ENCODE measurements around the gene BCAS3.

BCAS3 gene

GRCh38 chr17:61413661-61414126 is 736.0 kb downstream of the BCAS3 start:
- TF ChIP-seq ZFX (IDR thresholded peaks at IDR 0.05): no peak
- TF ChIP-seq, protein P1, sequence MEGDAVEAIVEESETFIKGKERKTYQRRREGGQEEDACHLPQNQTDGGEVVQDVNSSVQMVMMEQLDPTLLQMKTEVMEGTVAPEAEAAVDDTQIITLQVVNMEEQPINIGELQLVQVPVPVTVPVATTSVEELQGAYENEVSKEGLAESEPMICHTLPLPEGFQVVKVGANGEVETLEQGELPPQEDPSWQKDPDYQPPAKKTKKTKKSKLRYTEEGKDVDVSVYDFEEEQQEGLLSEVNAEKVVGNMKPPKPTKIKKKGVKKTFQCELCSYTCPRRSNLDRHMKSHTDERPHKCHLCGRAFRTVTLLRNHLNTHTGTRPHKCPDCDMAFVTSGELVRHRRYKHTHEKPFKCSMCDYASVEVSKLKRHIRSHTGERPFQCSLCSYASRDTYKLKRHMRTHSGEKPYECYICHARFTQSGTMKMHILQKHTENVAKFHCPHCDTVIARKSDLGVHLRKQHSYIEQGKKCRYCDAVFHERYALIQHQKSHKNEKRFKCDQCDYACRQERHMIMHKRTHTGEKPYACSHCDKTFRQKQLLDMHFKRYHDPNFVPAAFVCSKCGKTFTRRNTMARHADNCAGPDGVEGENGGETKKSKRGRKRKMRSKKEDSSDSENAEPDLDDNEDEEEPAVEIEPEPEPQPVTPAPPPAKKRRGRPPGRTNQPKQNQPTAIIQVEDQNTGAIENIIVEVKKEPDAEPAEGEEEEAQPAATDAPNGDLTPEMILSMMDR (conservative IDR thresholded peaks at IDR 0.05): no peak
- no peak overlapping the region for H3K27ac ChIP-seq

DNA sequence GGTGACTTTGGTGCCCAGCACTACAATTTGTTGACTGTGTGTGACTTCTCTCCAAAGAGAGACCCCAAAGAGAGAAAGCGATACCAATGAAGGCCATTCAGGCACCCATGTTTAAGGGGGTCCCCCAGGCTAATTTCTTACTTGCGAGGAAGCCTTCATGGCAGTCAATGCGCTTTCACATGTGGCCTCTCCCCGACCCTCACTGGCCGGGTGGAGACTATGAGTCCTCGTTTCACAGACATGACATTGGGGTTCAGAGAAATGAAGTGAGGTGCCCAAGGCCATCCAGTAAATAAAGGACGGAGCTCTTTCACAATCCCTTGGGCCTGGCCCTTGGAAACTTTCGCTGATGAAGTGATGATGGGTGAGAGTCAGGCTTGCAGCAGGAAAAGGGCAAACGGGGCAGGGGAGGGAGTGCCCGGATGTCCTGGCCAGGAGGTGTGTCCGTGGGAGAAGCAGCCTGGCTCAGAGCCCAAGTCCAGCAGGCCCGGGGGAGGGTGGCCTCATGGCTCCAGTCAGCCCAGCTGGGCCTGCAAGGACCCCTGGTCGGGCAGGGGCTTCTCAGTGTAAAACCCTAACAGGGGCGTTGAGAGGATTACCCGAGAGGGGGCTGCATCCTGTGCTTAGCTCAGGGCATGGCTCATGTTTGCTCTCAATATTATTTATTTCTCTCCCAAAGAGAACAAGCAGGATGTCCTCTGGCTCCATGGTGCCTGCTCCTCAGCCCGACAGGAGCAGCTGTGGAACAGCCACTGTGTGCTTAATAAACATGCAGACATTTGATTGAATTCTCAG is 736.7 kb downstream of the BCAS3 start:
- no peak overlapping the region for H3K27ac ChIP-seq
- no peak for TF ChIP-seq ZFX (IDR thresholded peaks at IDR 0.05)
- TF ChIP-seq, protein P1 (conservative IDR thresholded peaks at IDR 0.05): no peak

DNA sequence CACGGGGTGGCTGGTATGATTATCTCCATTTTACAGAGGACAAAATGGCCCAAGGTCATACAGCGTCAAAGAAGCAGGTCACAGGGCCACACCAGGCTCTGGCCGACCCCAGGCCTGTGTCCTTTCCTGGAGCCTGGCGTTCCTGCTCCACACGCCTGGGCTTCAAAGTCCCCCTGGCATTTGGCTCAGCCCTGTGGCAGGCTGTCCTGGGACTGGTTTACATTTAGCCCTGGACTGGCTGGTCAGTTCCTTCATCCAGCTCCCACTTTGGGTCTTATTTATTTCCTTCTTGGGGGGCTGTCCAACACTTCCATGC is 737.2 kb downstream of the BCAS3 start:
- no peak overlapping the region for H3K27ac ChIP-seq
- TF ChIP-seq, protein P1 (conservative IDR thresholded peaks at IDR 0.05): no peak
- no peak for TF ChIP-seq ZFX (IDR thresholded peaks at IDR 0.05)

DNA sequence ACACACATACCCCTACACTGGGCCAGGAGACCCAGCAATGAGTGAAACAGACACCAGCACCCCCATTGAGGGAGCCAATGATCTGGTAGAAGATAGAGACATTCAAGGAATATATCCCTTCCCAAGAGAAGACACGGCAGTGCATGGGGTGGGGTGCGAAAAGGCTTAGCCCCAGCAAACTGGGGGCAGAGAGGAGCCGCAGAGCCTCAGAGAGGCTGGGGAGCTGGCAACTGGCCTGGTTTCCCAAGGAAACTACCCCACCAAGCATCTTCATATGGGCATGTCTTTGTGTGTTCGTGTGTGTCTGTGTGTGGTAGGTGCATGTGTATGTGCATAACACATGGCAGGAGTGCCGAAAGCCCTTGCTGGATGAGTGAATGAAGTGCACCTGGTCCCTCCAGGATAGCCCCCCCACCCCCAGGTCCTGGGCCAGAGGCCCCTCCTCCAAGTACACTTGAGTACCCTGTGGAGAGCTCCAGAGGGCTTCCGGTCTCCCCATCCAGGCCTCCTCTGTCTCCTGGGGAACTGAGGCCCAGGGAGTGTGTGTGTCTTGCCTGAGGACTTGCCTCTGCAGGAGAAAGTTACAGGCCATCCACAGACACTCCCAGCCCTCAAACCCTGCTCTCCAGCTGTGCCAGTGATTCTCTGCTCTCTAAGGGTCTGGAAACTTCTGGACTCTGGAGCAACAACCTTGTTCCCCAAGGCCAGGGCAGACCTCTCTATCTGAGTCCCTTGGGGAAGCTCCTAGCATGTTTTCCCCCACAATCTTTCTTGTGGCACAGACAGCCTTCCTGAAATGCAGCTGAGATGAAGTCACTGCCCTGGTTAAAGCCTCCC is 737.9 kb downstream of the BCAS3 start:
- TF ChIP-seq ZFX (IDR thresholded peaks at IDR 0.05): no peak
- TF ChIP-seq, protein P1 (conservative IDR thresholded peaks at IDR 0.05): no peak
- no peak overlapping the region; the same call in 1 of the 2 replicates for H3K27ac ChIP-seq

GRCh38 chr17:61416211-61416539 is 738.5 kb downstream of the BCAS3 start:
- peak overlapping the region; percentile 16; the same call in 1 of the 2 replicates for H3K27ac ChIP-seq
- no peak for TF ChIP-seq ZFX (IDR thresholded peaks at IDR 0.05)
- TF ChIP-seq, protein P1 (conservative IDR thresholded peaks at IDR 0.05): no peak

DNA sequence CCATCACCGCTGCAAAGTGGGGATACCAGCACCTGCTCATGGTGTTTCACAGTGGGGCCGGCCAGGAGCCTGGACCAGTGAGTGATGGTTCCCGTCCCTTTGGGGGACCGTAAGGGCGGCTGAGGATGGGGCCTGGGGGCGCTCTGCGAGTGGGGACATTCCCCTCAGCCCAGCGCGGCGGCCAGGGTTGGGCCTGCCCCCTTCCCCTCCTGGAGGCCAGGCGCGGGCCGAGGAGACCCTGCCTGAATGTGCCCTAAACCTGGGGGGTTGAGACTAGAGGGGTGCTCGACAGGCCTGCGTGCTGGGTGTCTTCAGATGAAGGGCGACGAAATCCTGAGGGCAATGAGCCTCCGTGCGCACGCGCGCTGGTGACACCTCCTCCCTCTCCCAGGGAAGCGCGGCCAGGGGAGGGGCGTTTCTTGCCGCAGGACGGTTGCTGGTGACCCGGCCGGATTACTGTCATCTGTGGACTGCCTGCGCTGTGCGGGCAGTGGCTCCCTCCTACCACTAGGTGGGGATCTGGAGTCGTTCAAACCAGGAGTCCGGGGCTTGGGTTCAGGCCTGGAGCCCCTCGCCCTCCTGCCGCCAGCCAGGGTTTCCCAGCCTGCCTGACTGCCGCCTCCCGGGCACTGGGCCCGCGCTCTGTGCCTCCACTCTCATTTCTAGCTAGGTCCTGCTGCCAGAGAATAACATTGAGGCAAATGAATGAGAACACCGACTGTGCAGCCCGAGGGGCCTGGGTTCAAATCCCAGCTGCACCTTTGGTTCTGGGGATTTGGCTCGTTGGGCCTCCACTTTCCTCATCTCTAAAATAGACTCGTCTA is 739.1 kb downstream of the BCAS3 start:
- peak overlapping the region; percentile 16; the same call in 1 of the 2 replicates for H3K27ac ChIP-seq
- TF ChIP-seq ZFX (IDR thresholded peaks at IDR 0.05): no peak
- TF ChIP-seq, protein P1 (conservative IDR thresholded peaks at IDR 0.05): peak; percentile 97

All from C4-2B (cell line).